Measurements from ENCODE around the gene SPATA1. TPM values are rescaled to one million over a fixed set of nuclear protein-coding genes. Genes with fewer than 3 reads are reported as not detected.
A peak's percentile ranks its signal among the peaks of the same experiment; 100 is the strongest.

Gene SPATA1
- total and polyA plus RNA-seq, 2 donors (not counting 1 experiment from before 2014, with no cell fraction given), result 0.96 to 1.7 TPM

GRCh38 chr1:84541679-84542078 is 35.5 kb downstream of the SPATA1 start:
- Histone ChIP-seq H3K27me3 (ENCODE audit: control insufficient read depth, insufficient read depth, low read length) (no peaks in the 10 kb centered on the region), H2AFZ (ENCODE audit: low read length) (no peak overlapping the region), H3K4me3 (replicated peaks in 1 of 4; ENCODE audit: control extremely low read depth in 1 of 4, insufficient read depth in 1 of 4, low read depth in 3 of 4, low read length in 4 of 4) (no peak overlapping the region), H3K36me3 (ENCODE audit: control insufficient read depth, insufficient read depth, low read length) (no peaks in the 10 kb centered on the region), H3K4me2 (ENCODE audit: extremely low read depth, insufficient read depth, low read length) (no peak overlapping the region), H3K4me1 (ENCODE audit: control insufficient read depth, extremely low read depth, insufficient read depth, low read length) (no peaks in the 10 kb centered on the region), H3K9me3 (ENCODE audit: control insufficient read depth, insufficient read depth, low read depth, low read length) (no peaks in the 10 kb centered on the region), H3K27ac (ENCODE audit: insufficient read depth, low read length) (no peak overlapping the region), H3K9ac (ENCODE audit: insufficient read depth, low read length) (no peak overlapping the region), H3K79me2 (ENCODE audit: control insufficient read depth, insufficient read depth, low read length) (no peaks in the 10 kb centered on the region), H4K20me1 (ENCODE audit: control insufficient read depth, extremely low read depth, insufficient read depth, low read length) (no peaks in the 10 kb centered on the region)
- peak in 1 of 2 donors; percentile 15 for DNase-seq (ENCODE audit: low read depth in 2 of 2)
- TF ChIP-seq CTCF (conservative IDR thresholded peaks at IDR 0.05 in 1 of 2, IDR thresholded peaks at IDR 0.05 in 1 of 2; ENCODE audit: low read depth in 1 of 2, low read length in 2 of 2) (peak in 1 of 2 donors; percentile 11), EZH2 (IDR thresholded peaks at IDR 0.05; ENCODE audit: low read length, missing control alignments) (no peak)

GRCh38 chr1:84550826-84551225 is 44.6 kb downstream of the SPATA1 start:
- no peak overlapping the region for H3K9ac ChIP-seq (ENCODE audit: insufficient read depth, low read length)
- H3K27me3 ChIP-seq (ENCODE audit: control insufficient read depth, insufficient read depth, low read length), result no peaks in the 10 kb centered on the region
- H3K4me3 ChIP-seq (replicated peaks in 1 of 4; ENCODE audit: control extremely low read depth in 1 of 4, insufficient read depth in 1 of 4, low read depth in 3 of 4, low read length in 4 of 4), result no peak overlapping the region
- H3K4me1 ChIP-seq (ENCODE audit: control insufficient read depth, extremely low read depth, insufficient read depth, low read length), result no peaks in the 10 kb centered on the region
- H4K20me1 ChIP-seq (ENCODE audit: control insufficient read depth, extremely low read depth, insufficient read depth, low read length), result no peaks in the 10 kb centered on the region
- no peaks in the 10 kb centered on the region for H3K79me2 ChIP-seq (ENCODE audit: control insufficient read depth, insufficient read depth, low read length)
- no peaks in the 10 kb centered on the region for H3K9me3 ChIP-seq (ENCODE audit: control insufficient read depth, insufficient read depth, low read depth, low read length)
- no peak overlapping the region for H3K27ac ChIP-seq (ENCODE audit: insufficient read depth, low read length)
- no peak for DNase-seq (ENCODE audit: low read depth in 2 of 2)
- H3K4me2 ChIP-seq (ENCODE audit: extremely low read depth, insufficient read depth, low read length), result no peak overlapping the region
- no peak overlapping the region for H2AFZ ChIP-seq (ENCODE audit: low read length)
- H3K36me3 ChIP-seq (ENCODE audit: control insufficient read depth, insufficient read depth, low read length), result no peaks in the 10 kb centered on the region
- TF ChIP-seq CTCF (conservative IDR thresholded peaks at IDR 0.05 in 1 of 2, IDR thresholded peaks at IDR 0.05 in 1 of 2; ENCODE audit: low read depth in 1 of 2, low read length in 2 of 2) (no peak), EZH2 (IDR thresholded peaks at IDR 0.05; ENCODE audit: low read length, missing control alignments) (no peak)

GRCh38 chr1:84569216-84569615 is 63.0 kb downstream of the SPATA1 start:
- no peak overlapping the region for H3K9ac ChIP-seq (ENCODE audit: insufficient read depth, low read length)
- H3K27ac ChIP-seq (ENCODE audit: insufficient read depth, low read length), result no peak overlapping the region
- no peak overlapping the region for H3K4me3 ChIP-seq (replicated peaks in 1 of 4; ENCODE audit: control extremely low read depth in 1 of 4, insufficient read depth in 1 of 4, low read depth in 3 of 4, low read length in 4 of 4)
- TF ChIP-seq CTCF (conservative IDR thresholded peaks at IDR 0.05 in 1 of 2, IDR thresholded peaks at IDR 0.05 in 1 of 2; ENCODE audit: low read depth in 1 of 2, low read length in 2 of 2), result no peak
- no peak for TF ChIP-seq EZH2 (IDR thresholded peaks at IDR 0.05; ENCODE audit: low read length, missing control alignments)
- H3K79me2 ChIP-seq (ENCODE audit: control insufficient read depth, insufficient read depth, low read length), result peaks cover 7% of the 10 kb centered on the region
- H2AFZ ChIP-seq (ENCODE audit: low read length), result no peak overlapping the region
- H4K20me1 ChIP-seq (ENCODE audit: control insufficient read depth, extremely low read depth, insufficient read depth, low read length), result no peaks in the 10 kb centered on the region
- H3K4me2 ChIP-seq (ENCODE audit: extremely low read depth, insufficient read depth, low read length), result no peak overlapping the region
- peaks cover 2% of the 10 kb centered on the region for H3K4me1 ChIP-seq (ENCODE audit: control insufficient read depth, extremely low read depth, insufficient read depth, low read length)
- peaks cover 1% of the 10 kb centered on the region for H3K36me3 ChIP-seq (ENCODE audit: control insufficient read depth, insufficient read depth, low read length)
- DNase-seq (ENCODE audit: low read depth in 2 of 2), result no peak
- no peaks in the 10 kb centered on the region for H3K27me3 ChIP-seq (ENCODE audit: control insufficient read depth, insufficient read depth, low read length)
- H3K9me3 ChIP-seq (ENCODE audit: control insufficient read depth, insufficient read depth, low read depth, low read length), result no peaks in the 10 kb centered on the region

Measured in fibroblast of lung (primary cell).